A549 treated with AZD9567 at 1 μM for 4 hours (cell line): ENCODE data around the gene ACKR1. TPM values are rescaled to one million over a fixed set of nuclear protein-coding genes. Genes with fewer than 3 reads are reported as not detected.

ENCODE experiments used
- total RNA-seq: library from RNA; stranded (reverse); fragments of 200-300 nt; extraction: Qiagen RNA extraction; gene quantifications from 5 replicates; pipeline ENCODE4 v1.2.3, GENCODE V29; 2022; ENCODE audit not compliant: insufficient read depth

The ACKR1 gene, protein sequence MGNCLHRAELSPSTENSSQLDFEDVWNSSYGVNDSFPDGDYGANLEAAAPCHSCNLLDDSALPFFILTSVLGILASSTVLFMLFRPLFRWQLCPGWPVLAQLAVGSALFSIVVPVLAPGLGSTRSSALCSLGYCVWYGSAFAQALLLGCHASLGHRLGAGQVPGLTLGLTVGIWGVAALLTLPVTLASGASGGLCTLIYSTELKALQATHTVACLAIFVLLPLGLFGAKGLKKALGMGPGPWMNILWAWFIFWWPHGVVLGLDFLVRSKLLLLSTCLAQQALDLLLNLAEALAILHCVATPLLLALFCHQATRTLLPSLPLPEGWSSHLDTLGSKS
- total RNA-seq: 0.08 TPM in 1 of 5 replicates, not detected in the others

GRCh38 chr1:159204161-159205141, at the start of gene ACKR1:
Gene ACKR1 (plus strand): TSS chr1:159204875. CDS start chr1:159204960, 85 bp downstream.

GRCh38 chr1:159171254-159171687, 33.4 kb upstream of the ACKR1 start, which contains the start of gene CADM3:
Gene CADM3 (plus strand): TSS chr1:159171615. CDS start chr1:159171766, 151 bp downstream.

Other genes with a start within 250 kb of the ACKR1 start
- 2.1 to 3.2 TPM (median 2.6 TPM) in 5 replicates for gene IFI16, start 195.0 kb upstream of the ACKR1 start, total RNA-seq
- not detected in 5 replicates for gene AIM2, start 128.1 kb upstream of the ACKR1 start, total RNA-seq
- 0.12 to 0.16 TPM (median 0.14 TPM) in 4 of 5 replicates, not detected in the other for gene CADM3, start 33.3 kb upstream of the ACKR1 start, total RNA-seq
- gene FCER1A, start 97.5 kb downstream of the ACKR1 start, total RNA-seq: not detected in 5 replicates
- gene OR10J4, start 227.3 kb downstream of the ACKR1 start, total RNA-seq: not detected in 5 replicates
- gene OR10J1, start 234.8 kb downstream of the ACKR1 start, total RNA-seq: not detected in 5 replicates